Parathyroid adenoma (tissue), 2 donors: ENCODE data around the gene PARD6B.

Experiments used
- H2AFZ ChIP-seq: fragments of 300-600 bp; sonication (generic); one replicate; pipeline ENCODE4 v1.7.0; 2017; ENCODE audit warnings: antibody characterized with exemption, mild to moderate bottlenecking
- H3K27ac ChIP-seq: fragments of 300-600 bp; sonication (generic); one replicate; pipeline ENCODE4 v1.7.0; 2017
- H3K27me3 ChIP-seq: fragments of 300-600 bp; sonication (generic); one replicate; pipeline ENCODE4 v1.7.0; 2017; ENCODE audit warnings: low read length; ENCODE audit not compliant: control insufficient read depth, insufficient read depth
- H3K36me3 ChIP-seq: fragments of 300-600 bp; sonication (generic); one replicate; pipeline ENCODE4 v1.7.0; 2017; ENCODE audit warnings: low read length; ENCODE audit not compliant: control insufficient read depth, insufficient read depth
- H3K4me1 ChIP-seq: fragments of 300-600 bp; sonication (generic); one replicate; pipeline ENCODE4 v1.7.0; 2017; ENCODE audit warnings: control low read depth
- H3K4me2 ChIP-seq: fragments of 300-600 bp; sonication (generic); one replicate; pipeline ENCODE4 v1.7.0; 2017; ENCODE audit warnings: low read length
- H3K4me3 ChIP-seq: fragments of 300-600 bp; sonication (generic); one replicate; pipeline ENCODE4 v1.7.0; 2017; ENCODE audit warnings: low read depth, low read length
- H3K79me2 ChIP-seq: fragments of 300-600 bp; sonication (generic); one replicate; pipeline ENCODE4 v1.7.0; 2017; ENCODE audit warnings: control low read depth
- H3K9ac ChIP-seq: fragments of 300-600 bp; sonication (generic); one replicate; pipeline ENCODE4 v1.7.0; 2017; ENCODE audit warnings: mild to moderate bottlenecking
- H3K9me3 ChIP-seq: fragments of 300-600 bp; sonication (generic); one replicate; pipeline ENCODE4 v1.7.0; 2017; ENCODE audit warnings: low read length; ENCODE audit not compliant: control insufficient read depth
- TF ChIP-seq, protein P1 (sequence below): fragments of 300-600 bp; sonication (generic); IDR thresholded peaks from one replicate; pipeline ENCODE4 v1.7.0; 2017; ENCODE audit warnings: antibody characterized with exemption, mild to moderate bottlenecking
- donor health status: primary hyperparathyroidism.

Gene PARD6B

DNA sequence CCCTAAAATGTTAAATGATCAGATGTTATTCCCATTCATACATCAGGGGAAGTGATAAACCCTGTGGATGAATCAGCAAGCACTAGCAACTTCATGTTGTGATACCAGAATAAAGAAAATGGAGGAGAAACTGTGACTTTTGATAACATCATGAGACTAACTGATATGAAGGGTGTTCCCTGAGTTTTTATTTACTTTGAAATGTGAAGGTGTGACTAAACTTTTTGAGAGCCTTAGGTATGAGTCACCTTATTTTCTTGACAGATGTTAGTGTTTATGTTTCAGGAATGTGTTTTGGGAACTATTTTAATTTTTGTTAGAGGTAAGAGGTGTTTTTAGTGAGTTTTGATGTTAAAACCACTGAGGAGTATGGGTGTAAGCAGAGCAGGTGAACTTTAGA, 4.4 kb downstream of the PARD6B start:
- no peak overlapping the region for H2AFZ ChIP-seq
- no peak overlapping the region for H3K27ac ChIP-seq
- H3K4me2 ChIP-seq = no peak overlapping the region
- H3K4me3 ChIP-seq = no peak overlapping the region
- no peaks in the 10 kb centered on the region for H3K36me3 ChIP-seq
- no peaks in the 10 kb centered on the region for H3K9me3 ChIP-seq
- H3K27me3 ChIP-seq = no peaks in the 10 kb centered on the region
- TF ChIP-seq, protein P1, sequence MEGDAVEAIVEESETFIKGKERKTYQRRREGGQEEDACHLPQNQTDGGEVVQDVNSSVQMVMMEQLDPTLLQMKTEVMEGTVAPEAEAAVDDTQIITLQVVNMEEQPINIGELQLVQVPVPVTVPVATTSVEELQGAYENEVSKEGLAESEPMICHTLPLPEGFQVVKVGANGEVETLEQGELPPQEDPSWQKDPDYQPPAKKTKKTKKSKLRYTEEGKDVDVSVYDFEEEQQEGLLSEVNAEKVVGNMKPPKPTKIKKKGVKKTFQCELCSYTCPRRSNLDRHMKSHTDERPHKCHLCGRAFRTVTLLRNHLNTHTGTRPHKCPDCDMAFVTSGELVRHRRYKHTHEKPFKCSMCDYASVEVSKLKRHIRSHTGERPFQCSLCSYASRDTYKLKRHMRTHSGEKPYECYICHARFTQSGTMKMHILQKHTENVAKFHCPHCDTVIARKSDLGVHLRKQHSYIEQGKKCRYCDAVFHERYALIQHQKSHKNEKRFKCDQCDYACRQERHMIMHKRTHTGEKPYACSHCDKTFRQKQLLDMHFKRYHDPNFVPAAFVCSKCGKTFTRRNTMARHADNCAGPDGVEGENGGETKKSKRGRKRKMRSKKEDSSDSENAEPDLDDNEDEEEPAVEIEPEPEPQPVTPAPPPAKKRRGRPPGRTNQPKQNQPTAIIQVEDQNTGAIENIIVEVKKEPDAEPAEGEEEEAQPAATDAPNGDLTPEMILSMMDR = no peak
- peaks cover 2% of the 10 kb centered on the region for H3K4me1 ChIP-seq
- H3K9ac ChIP-seq = no peak overlapping the region
- H3K79me2 ChIP-seq = peaks cover 36% of the 10 kb centered on the region

DNA sequence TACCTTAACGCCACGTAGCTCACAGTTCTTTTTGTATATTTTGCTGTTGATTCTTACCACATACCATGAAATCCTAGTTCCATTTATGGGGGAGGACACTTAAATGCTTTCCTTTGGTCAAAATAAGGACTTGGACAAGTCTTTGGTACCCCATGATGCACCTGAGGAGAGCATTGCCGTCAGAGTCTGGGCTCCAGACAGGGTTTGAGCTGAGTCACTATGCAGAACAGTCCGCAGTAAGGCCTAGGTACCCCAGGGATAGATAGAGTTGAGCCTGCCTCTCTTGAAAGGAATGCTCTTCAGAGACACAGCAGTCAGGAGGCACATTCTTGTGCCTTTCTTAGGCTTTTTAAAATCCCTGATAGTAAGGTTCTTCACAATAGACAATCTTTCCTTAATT, 6.0 kb downstream of the PARD6B start:
- Histone ChIP-seq H3K9ac (no peak overlapping the region), H3K79me2 (peaks cover 31% of the 10 kb centered on the region), H3K4me1 (peaks cover 10% of the 10 kb centered on the region), H3K4me2 (no peak overlapping the region), H3K9me3 (no peaks in the 10 kb centered on the region), H2AFZ (no peak overlapping the region), H3K36me3 (no peaks in the 10 kb centered on the region), H3K27me3 (no peaks in the 10 kb centered on the region), H3K4me3 (no peak overlapping the region), H3K27ac (no peak overlapping the region)
- TF ChIP-seq, protein P1 = no peak

DNA sequence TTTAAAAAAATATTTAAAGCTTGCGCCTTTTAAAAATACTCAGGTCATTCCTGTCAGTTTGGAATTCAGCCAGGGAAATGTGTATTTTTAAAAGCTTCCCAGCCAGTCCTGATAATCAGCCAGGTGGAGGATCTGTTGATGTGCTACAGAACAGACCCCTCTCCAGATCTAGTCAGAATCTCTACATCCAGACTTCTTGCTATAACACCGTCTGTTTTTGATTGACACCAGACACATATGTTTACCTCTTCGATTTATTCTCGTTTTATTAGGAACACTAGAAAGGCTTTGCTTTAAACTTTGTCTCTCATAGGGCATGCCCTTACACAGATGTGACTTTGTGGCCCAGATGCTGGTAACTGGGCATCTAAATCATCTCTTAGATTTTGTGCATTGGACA, 11.7 kb downstream of the PARD6B start:
- Histone ChIP-seq H3K27ac (no peak overlapping the region), H3K4me1 (peaks cover 26% of the 10 kb centered on the region), H3K4me3 (no peak overlapping the region), H3K9ac (no peak overlapping the region), H3K27me3 (no peaks in the 10 kb centered on the region), H3K4me2 (no peak overlapping the region), H3K36me3 (no peaks in the 10 kb centered on the region), H3K9me3 (no peaks in the 10 kb centered on the region), H2AFZ (no peak overlapping the region), H3K79me2 (peaks cover 6% of the 10 kb centered on the region)
- TF ChIP-seq, protein P1 = no peak

- Histone ChIP-seq H3K79me2 (peaks cover 6% of the 10 kb centered on the region), H3K4me1 (peaks cover 28% of the 10 kb centered on the region), H3K27me3 (no peaks in the 10 kb centered on the region), H3K4me3 (no peak overlapping the region), H3K36me3 (no peaks in the 10 kb centered on the region), H3K9me3 (no peaks in the 10 kb centered on the region), H3K4me2 (no peak overlapping the region), H2AFZ (peak overlapping the region; percentile 35), H3K27ac (peak overlapping the region; percentile 62), H3K9ac (no peak overlapping the region)
- TF ChIP-seq, protein P1 = peak; percentile 28
Measured at GRCh38 chr20:50744143-50744792, 12.9 kb downstream of the PARD6B start.

- H2AFZ ChIP-seq = no peak overlapping the region
- no peak overlapping the region for H3K4me2 ChIP-seq
- H3K36me3 ChIP-seq = no peaks in the 10 kb centered on the region
- H3K27ac ChIP-seq = no peak overlapping the region
- H3K79me2 ChIP-seq = peaks cover 4% of the 10 kb centered on the region
- TF ChIP-seq, protein P1 = no peak
- H3K4me3 ChIP-seq = no peak overlapping the region
- no peaks in the 10 kb centered on the region for H3K27me3 ChIP-seq
- H3K4me1 ChIP-seq = peaks cover 28% of the 10 kb centered on the region
- H3K9ac ChIP-seq = no peak overlapping the region
- H3K9me3 ChIP-seq = no peaks in the 10 kb centered on the region
Measured at GRCh38 chr20:50745634-50746137, 14.3 kb downstream of the PARD6B start.
